HepG2 (cell line): ENCODE measurements around the gene CCDC144A. TPM values are rescaled to one million over a fixed set of nuclear protein-coding genes. Genes with fewer than 3 reads are reported as not detected.

Experiments used
- ATAC-seq: fragments of 200-7000 bp; cut with Tn5 transposase; 3 replicates; pipeline ENCODE4 v1.9.1; 2020; ENCODE audit warnings: mild to moderate bottlenecking, moderate library complexity
- BruUV-seq: library from RNA; stranded (reverse); fragments of 400-500 nt; replicated peaks from 2 replicates; lab custom pipeline; 2021; lab: Mats Ljungman, UMichigan
- CTCF ChIA-PET: fragments of 300-600 bp; formaldehyde crosslinking; extraction: SDS; loops from one replicate; lab custom pipeline; 2021; ENCODE audit warnings: low total read pairs, inconsistent platforms, low intra/inter-chr PET ratio; lab: Yijun Ruan, JAX
- POLR2A ChIA-PET: fragments of 350-600 bp; sonication (Branson Sonifier 250); formaldehyde crosslinking; loops from one replicate; lab custom pipeline; 2020; ENCODE audit warnings: antibody characterized with exemption, inconsistent platforms; lab: Yijun Ruan, JAX
- DNase-seq: peaks from one replicate; pipeline ENCODE4 v3.0.0-alpha.2; 2015; ENCODE audit warnings: low spot score
- FAIRE-seq: peaks from 3 replicates; lab custom pipeline; 2011; peaks lifted over from hg19 to GRCh38; lab: Jason Lieb, UNC
- H2AFZ ChIP-seq: one replicate; pipeline ENCODE4 v1.6.1; 2011; ENCODE audit warnings: low read length, inconsistent platforms
- H3K27ac ChIP-seq: fragments of 300-600 bp; 3 replicates; pipeline ENCODE4 v1.8.0; 2011; ENCODE audit warnings: mixed run types, mild to moderate bottlenecking, mixed read lengths, low read length, inconsistent platforms; ENCODE audit not compliant: insufficient read depth; ENCODE audit errors: extremely low read length
- H3K27me3 ChIP-seq, 2 experiments: fragments of 200-600 bp in 1 of 2; 2 replicates in 1 of 2; 3 replicates in 1 of 2; pipeline versions ENCODE4 v1.6.0 to v1.8.0; 2011; ENCODE audit warnings: low read length in 2 of 2, mild to moderate bottlenecking in 2 of 2, moderate library complexity in 2 of 2, inconsistent platforms in 1 of 2; ENCODE audit not compliant: insufficient read depth in 2 of 2, control insufficient read depth in 1 of 2
- H3K36me3 ChIP-seq, 2 experiments: fragments of 200-600 bp in 1 of 2; replicated peaks in 1 of 2; 2 replicates in 1 of 2; 3 replicates in 1 of 2; pipeline versions ENCODE4 v1.5.1 to v1.8.0; 2011; ENCODE audit warnings: low read length in 2 of 2, inconsistent platforms in 1 of 2; ENCODE audit not compliant: insufficient read depth in 2 of 2, control insufficient read depth in 1 of 2
- H3K4me1 ChIP-seq: 2 replicates; pipeline ENCODE4 v1.5.1; 2012; ENCODE audit warnings: low read length, inconsistent platforms; ENCODE audit not compliant: insufficient read depth
- H3K4me2 ChIP-seq: 2 replicates; pipeline ENCODE4 v1.6.0; 2011; ENCODE audit warnings: low read depth, low read length, inconsistent platforms
- H3K4me3 ChIP-seq, 3 experiments: fragments of 200-600 bp in 1 of 3; sonication (generic), shearing (Covaris generic) in 1 of 3; replicated peaks in 1 of 3; 2 replicates each; pipeline ENCODE4 v1.5.1; 2011 to 2016; ENCODE audit warnings: low read length in 3 of 3, inconsistent platforms in 2 of 3, low read depth in 2 of 3, mild to moderate bottlenecking in 2 of 3, control low read depth in 1 of 3, mixed read lengths in 1 of 3; ENCODE audit not compliant: insufficient read depth in 1 of 3
- H3K79me2 ChIP-seq: one replicate; pipeline ENCODE4 v1.6.1; 2011; ENCODE audit warnings: low read length, inconsistent platforms; ENCODE audit not compliant: insufficient read depth
- H3K9ac ChIP-seq: 2 replicates; pipeline ENCODE4 v1.6.0; 2011; ENCODE audit warnings: mild to moderate bottlenecking, low read depth, low read length, inconsistent platforms; ENCODE audit not compliant: insufficient read depth
- H3K9me3 ChIP-seq: 2 replicates; pipeline ENCODE4 v1.5.1; 2012; ENCODE audit warnings: mild to moderate bottlenecking, low read length
- H4K20me1 ChIP-seq: 2 replicates; pipeline ENCODE4 v1.6.0; 2011; ENCODE audit warnings: inconsistent platforms, mild to moderate bottlenecking, low read length, moderate library complexity; ENCODE audit not compliant: insufficient read depth
- CAMTA2 ChIP-seq: sonication (generic); formaldehyde crosslinking; IDR thresholded peaks from 2 replicates; pipeline ENCODE4 v1.4.0; 2020; ENCODE audit warnings: mild to moderate bottlenecking, missing genetic modification reagents, borderline replicate concordance
- CENPT ChIP-seq: sonication (generic); formaldehyde crosslinking; IDR thresholded peaks from 2 replicates; pipeline ENCODE4 v1.8.0; 2022; ENCODE audit warnings: low read depth, mild to moderate bottlenecking, moderate library complexity, missing genetic modification reagents
- GFI1 ChIP-seq: sonication (generic); formaldehyde crosslinking; IDR thresholded peaks from 2 replicates; pipeline ENCODE4 v1.5.0; 2020; ENCODE audit warnings: missing genetic modification reagents, mild to moderate bottlenecking, borderline replicate concordance
- MAFF ChIP-seq: IDR thresholded peaks from 2 replicates; pipeline ENCODE4 v1.6.1; 2011; ENCODE audit warnings: low read depth, low read length, improper control_type of control experiment
- MAFK ChIP-seq, 2 experiments: IDR thresholded peaks in 1 of 2; conservative IDR thresholded peaks in 1 of 2; 2 replicates each; pipeline ENCODE4 v1.6.1; 2011; ENCODE audit warnings: improper control_type of control experiment in 2 of 2, low read length in 2 of 2
- STAT6 ChIP-seq: sonication (generic); formaldehyde crosslinking; IDR thresholded peaks from 2 replicates; pipeline ENCODE4 v1.4.0; 2020; ENCODE audit warnings: missing genetic modification reagents, mild to moderate bottlenecking, borderline replicate concordance
- ZNF12 ChIP-seq: sonication (generic); formaldehyde crosslinking; IDR thresholded peaks from 2 replicates; pipeline ENCODE4 v1.5.0; 2020; ENCODE audit warnings: missing genetic modification reagents
- ZNF232 ChIP-seq: sonication (generic); formaldehyde crosslinking; IDR thresholded peaks from 2 replicates; pipeline ENCODE4 v1.4.0; 2020; ENCODE audit warnings: missing genetic modification reagents, borderline replicate concordance
- ZNF570 ChIP-seq: sonication (generic); formaldehyde crosslinking; IDR thresholded peaks from 2 replicates; pipeline ENCODE4 v1.4.0; 2020; ENCODE audit warnings: mild to moderate bottlenecking, missing genetic modification reagents, borderline replicate concordance
- WGBS: methylation state at CpG from one replicate; pipeline ENCODE4 v1.1.6; 2017; ENCODE audit warnings: low lambda C conversion rate; 5-methylcytosine and 5-hydroxymethylcytosine counted together
- in situ Hi-C: cut with HindIII; loops from 2 replicates; pipeline ENCODE4 v1.10.0; 2017; ENCODE audit warnings: low pct_unique_long_range_greater_than_20kb; ENCODE audit not compliant: extremely low pct_ligation_motif_present
- intact Hi-C: fragments of 100-400 bp; cut with micrococcal nuclease; formaldehyde crosslinking; loops from one replicate; pipeline ENCODE4 v1.10.0; 2022; ENCODE audit not compliant: unreplicated experiment
- polyA plus RNA-seq, 8 experiments: library from polyadenylated mRNA; depleted of rRNA in 3 of 8; stranded (reverse) in 7 of 8; unstranded in 1 of 8; fragments of >200 nt; fragmentation: Illumina TruSeq in 4 of 8; extraction: Trizol in 4 of 8; gene quantifications; 2 replicates each; pipeline versions ENCODE4 v1.2.1 to v1.2.3, GENCODE V29; 2011 to 2016; ENCODE audit warnings: low read depth in 4 of 8, missing spikeins in 1 of 8, mixed read lengths in 1 of 8; ENCODE audit not compliant: insufficient read depth in 1 of 8
- total RNA-seq, 5 experiments: library from RNA; depleted of rRNA; stranded (reverse); fragments of >200 nt; fragmentation: Illumina TruSeq; extraction: Trizol; gene quantifications; 2 replicates each; pipeline ENCODE4 v1.2.3, GENCODE V29; 2016; ENCODE audit warnings: low read depth in 1 of 5

CCDC144A gene
- total and polyA plus RNA-seq, 2 of the 13 experiments (the other 11 are each of a cell fraction or from before 2014, with no cell fraction given), result 0.09 TPM; not detected in 1

DNA sequence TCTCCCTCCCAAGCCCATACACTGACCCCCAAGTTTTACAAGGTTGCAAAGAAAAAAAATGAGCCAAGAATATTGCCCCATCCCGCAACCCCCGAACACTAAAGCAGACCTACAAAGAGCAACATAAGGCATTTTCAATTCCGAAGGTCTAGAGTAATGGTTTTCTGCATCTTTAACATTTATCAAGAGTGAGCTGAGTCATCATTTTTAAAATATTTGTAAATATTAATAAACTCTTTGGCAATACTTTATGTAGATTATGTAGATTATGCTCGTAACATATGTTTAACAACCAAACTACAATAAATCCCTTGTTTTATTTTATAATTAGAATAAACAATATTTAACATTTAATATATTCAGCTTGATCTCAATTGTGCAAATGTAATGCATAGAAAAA lies 37.8 kb upstream of the CCDC144A start:
- Histone ChIP-seq H3K9me3 (no peaks in the 10 kb centered on the region), H3K27me3 (no peaks in the 10 kb centered on the region), H3K36me3 (no peaks in the 10 kb centered on the region; a peak in 1 of 5 replicates), H3K4me1 (peaks cover 11% of the 10 kb centered on the region; the same call in 1 of the 2 replicates), H3K27ac (no peak overlapping the region), H2AFZ (no peak overlapping the region), H3K79me2 (no peaks in the 10 kb centered on the region), H3K9ac (no peak overlapping the region), H3K4me2 (peak overlapping the region; percentile 89), H4K20me1 (no peaks in the 10 kb centered on the region), H3K4me3 (peak overlapping the region; percentile 70 to 82 (median 73); a peak in 3 of 6 replicates)
- in situ Hi-C loops (no loop called here), intact Hi-C loops (no loop called here)
- ChIA-PET CTCF (no interaction called here), POLR2A (no interaction called here)
- DNase-seq (no peak), FAIRE-seq (no peak), ATAC-seq (no peak)
- TF ChIP-seq MAFK (conservative IDR thresholded peaks at IDR 0.05 in 1 of 2, IDR thresholded peaks at IDR 0.05 in 1 of 2; ENCODE audit: low read length in 2 of 2) (peak; percentile 88 to 96), CENPT (CRISPR knock-in tag) (no peak), MAFF (peak; percentile 89)
- BruUV-seq, result no TSS peak
- 97% methylated on average over 4 of the region's 4 CpGs for WGBS

- H3K36me3 ChIP-seq, result no peaks in the 10 kb centered on the region
- no peak for DNase-seq
- intact Hi-C loops, result no loop called here
- H2AFZ ChIP-seq, result no peak overlapping the region
- in situ Hi-C loops, result no loop called here
- WGBS, result 12% methylated on average over 8 of the region's 8 CpGs
- no peak for FAIRE-seq
- peak overlapping the region; percentile 89 for H3K4me2 ChIP-seq
- POLR2A ChIA-PET, result no interaction called here
- no peaks in the 10 kb centered on the region for H3K79me2 ChIP-seq
- TSS peak; percentile 65 for BruUV-seq
- H3K4me3 ChIP-seq, result peak overlapping the region; percentile 70 to 82 (median 73)
- H3K9me3 ChIP-seq, result no peaks in the 10 kb centered on the region
- CTCF ChIA-PET, result no interaction called here
- H4K20me1 ChIP-seq, result no peaks in the 10 kb centered on the region
- H3K4me1 ChIP-seq, result peaks cover 11% of the 10 kb centered on the region; the same call in 1 of the 2 replicates
- ATAC-seq, result peak; percentile 10
- H3K9ac ChIP-seq, result peak overlapping the region; percentile 79
- H3K27me3 ChIP-seq, result no peaks in the 10 kb centered on the region
- H3K27ac ChIP-seq, result peak overlapping the region; percentile 82
- TF ChIP-seq ZNF12 (CRISPR knock-in tag), result no peak
- 0 out of 2 replicates have a peak, but pooled peaks have one; percentile 14 for TF ChIP-seq STAT6
- 0 out of 2 replicates have a peak, but pooled peaks have one; percentile 40 for TF ChIP-seq ZNF570
- peak; percentile 43; the same call in 1 of the 2 replicates for TF ChIP-seq GFI1 (CRISPR knock-in tag)
- 0 out of 2 replicates have a peak, but pooled peaks have one; percentile 22 for TF ChIP-seq CAMTA2
- no peak for TF ChIP-seq ZNF232 (CRISPR knock-in tag)
Measured at GRCh38 chr17:16652847-16653366, 37.1 kb upstream of the CCDC144A start.
